Upper lobe of left lung (tissue), 4 donors: Measurements from ENCODE around the gene HDHD2.

ENCODE experiments used
- EP300 ChIP-seq, 4 donors: sonication (generic); formaldehyde crosslinking; IDR thresholded peaks; one replicate each; pipeline ENCODE4 v1.5.1; 2017; ENCODE audit warnings: antibody characterized with exemption in 4 of 4, control low read depth in 2 of 4
- POLR2A ChIP-seq, 4 donors: fragments of 450-650 bp; IDR thresholded peaks; one replicate each; pipeline ENCODE4 v1.5.1; 2016 to 2017; ENCODE audit warnings: antibody characterized with exemption in 4 of 4, mild to moderate bottlenecking in 2 of 4
- POLR2AphosphoS5 ChIP-seq, 2 donors: sonication (generic); formaldehyde crosslinking; IDR thresholded peaks; one replicate each; pipeline ENCODE4 v1.5.1; 2017; ENCODE audit warnings: antibody characterized with exemption in 2 of 2
- TF ChIP-seq, protein P1 (sequence below), 6 experiments: fragments of 450-650 bp in 4 of 6; fragments of 200-600 bp in 2 of 6; sonication (generic) in 2 of 6; IDR thresholded peaks; one replicate each; pipeline ENCODE4 v1.5.1; 2016 to 2019; ENCODE audit warnings: antibody characterized with exemption in 6 of 6

DNA sequence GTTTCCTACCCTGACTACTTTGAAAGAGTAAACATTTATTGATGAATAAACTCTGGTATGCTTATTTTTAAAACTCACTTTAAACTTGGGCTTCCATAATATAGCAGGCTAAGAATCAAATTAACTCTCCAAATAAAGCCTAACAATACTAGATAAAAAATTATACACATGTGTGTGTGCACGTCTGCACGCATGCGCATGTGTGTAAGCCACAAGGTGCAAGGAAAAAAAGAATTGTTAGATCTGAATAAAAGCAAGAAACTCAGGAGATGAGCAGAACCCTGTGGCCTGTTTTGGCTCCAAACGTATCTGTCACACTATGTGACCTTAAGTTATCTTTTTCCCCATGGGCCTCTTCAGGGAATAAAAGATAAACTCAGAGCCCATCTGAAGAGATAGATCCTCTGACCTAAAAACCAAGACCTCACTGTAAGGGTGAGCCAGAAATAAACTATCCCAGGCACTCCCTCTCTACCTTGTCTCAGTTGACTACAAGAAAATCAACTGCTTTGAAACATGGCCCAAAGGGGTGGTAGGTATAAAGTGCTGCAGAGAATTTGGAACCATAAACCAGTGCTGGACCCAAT, 6.3 kb downstream of the HDHD2 start:
- TF ChIP-seq, protein P1, sequence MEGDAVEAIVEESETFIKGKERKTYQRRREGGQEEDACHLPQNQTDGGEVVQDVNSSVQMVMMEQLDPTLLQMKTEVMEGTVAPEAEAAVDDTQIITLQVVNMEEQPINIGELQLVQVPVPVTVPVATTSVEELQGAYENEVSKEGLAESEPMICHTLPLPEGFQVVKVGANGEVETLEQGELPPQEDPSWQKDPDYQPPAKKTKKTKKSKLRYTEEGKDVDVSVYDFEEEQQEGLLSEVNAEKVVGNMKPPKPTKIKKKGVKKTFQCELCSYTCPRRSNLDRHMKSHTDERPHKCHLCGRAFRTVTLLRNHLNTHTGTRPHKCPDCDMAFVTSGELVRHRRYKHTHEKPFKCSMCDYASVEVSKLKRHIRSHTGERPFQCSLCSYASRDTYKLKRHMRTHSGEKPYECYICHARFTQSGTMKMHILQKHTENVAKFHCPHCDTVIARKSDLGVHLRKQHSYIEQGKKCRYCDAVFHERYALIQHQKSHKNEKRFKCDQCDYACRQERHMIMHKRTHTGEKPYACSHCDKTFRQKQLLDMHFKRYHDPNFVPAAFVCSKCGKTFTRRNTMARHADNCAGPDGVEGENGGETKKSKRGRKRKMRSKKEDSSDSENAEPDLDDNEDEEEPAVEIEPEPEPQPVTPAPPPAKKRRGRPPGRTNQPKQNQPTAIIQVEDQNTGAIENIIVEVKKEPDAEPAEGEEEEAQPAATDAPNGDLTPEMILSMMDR (IDR thresholded peaks at IDR 0.05) = no peak
- TF ChIP-seq POLR2A (IDR thresholded peaks at IDR 0.05) (no peak), POLR2AphosphoS5 (IDR thresholded peaks at IDR 0.05) (no peak), EP300 (IDR thresholded peaks at IDR 0.05) (no peak)
